Measurements from ENCODE around the gene LRRIQ3. TPM values are rescaled to one million over a fixed set of nuclear protein-coding genes. Genes with fewer than 3 reads are reported as not detected.

Gene LRRIQ3
- total and polyA plus RNA-seq, 5 experiments from 2014 or later = 1.6 to 4.1 (median 2.0) TPM

DNA sequence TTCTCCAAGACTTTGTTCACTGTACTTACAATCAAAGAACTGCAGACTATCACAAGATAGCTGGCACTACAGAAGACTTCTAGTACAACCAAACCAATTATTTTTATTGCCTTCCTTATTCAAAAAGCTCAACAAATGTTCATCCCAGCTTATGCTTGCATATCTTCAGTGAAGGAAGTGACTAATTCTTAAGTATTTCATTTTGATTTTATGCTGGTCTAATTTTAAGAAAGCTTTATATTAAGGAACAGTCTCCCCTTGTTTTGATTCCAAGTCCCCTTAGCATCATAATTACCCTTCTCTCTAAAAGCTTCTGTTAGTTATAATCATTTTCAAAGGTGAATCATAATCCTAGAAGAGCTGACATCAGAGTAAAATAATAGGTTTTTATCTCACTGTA is 132.9 kb downstream of the LRRIQ3 start:
- no peak for ATAC-seq
- peaks cover 0 to 1% (median 0%) of the 10 kb centered on the region in 5 donors for H3K27me3 Mint-ChIP-seq
- H3K36me3 Mint-ChIP-seq = no peaks in the 10 kb centered on the region
- H3K9me3 Mint-ChIP-seq = peaks cover 0 to 13% (median 6%) of the 10 kb centered on the region in 9 donors
- H3K4me1 Mint-ChIP-seq = no peaks in the 10 kb centered on the region
- DNase-seq = no peak
- POLR2A ChIA-PET = no interaction called here
- H3K4me3 Mint-ChIP-seq = no peak overlapping the region
- H3K27ac Mint-ChIP-seq = no peak overlapping the region

DNA sequence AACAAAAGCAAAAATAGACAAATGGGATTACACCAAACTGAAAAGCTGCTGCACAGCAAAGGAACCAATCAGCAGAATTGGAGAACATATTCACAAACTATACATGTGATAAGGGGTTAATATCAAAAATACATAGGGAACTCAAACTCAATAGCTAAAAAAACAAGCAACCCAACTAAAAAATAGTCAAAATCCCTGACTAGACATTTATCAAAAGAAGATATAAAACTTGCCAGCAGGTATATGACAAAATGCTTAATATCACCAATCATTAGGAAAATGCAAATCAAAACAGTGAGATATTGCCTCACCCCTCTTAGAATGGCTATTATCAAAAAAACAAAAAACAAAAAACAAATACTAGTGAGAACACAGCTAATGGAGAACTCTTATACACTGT is 140.3 kb downstream of the LRRIQ3 start:
- ATAC-seq = no peak
- DNase-seq = no peak
- H3K27ac Mint-ChIP-seq = no peak overlapping the region
- H3K27me3 Mint-ChIP-seq = peaks cover 0 to 1% (median 0%) of the 10 kb centered on the region in 5 donors
- no peaks in the 10 kb centered on the region for H3K36me3 Mint-ChIP-seq
- POLR2A ChIA-PET = no interaction called here
- H3K9me3 Mint-ChIP-seq = peaks cover 0 to 14% (median 4%) of the 10 kb centered on the region in 9 donors
- no peaks in the 10 kb centered on the region for H3K4me1 Mint-ChIP-seq
- no peak overlapping the region for H3K4me3 Mint-ChIP-seq

- DNase-seq = no peak
- no peaks in the 10 kb centered on the region for H3K27me3 Mint-ChIP-seq
- no peaks in the 10 kb centered on the region for H3K4me1 Mint-ChIP-seq
- ATAC-seq = no peak
- H3K27ac Mint-ChIP-seq = no peak overlapping the region
- POLR2A ChIA-PET = no interaction called here
- peaks cover 0 to 10% (median under 1%) of the 10 kb centered on the region in 9 donors for H3K9me3 Mint-ChIP-seq
- no peaks in the 10 kb centered on the region for H3K36me3 Mint-ChIP-seq
- no peak overlapping the region for H3K4me3 Mint-ChIP-seq
These were observed 144.6 kb downstream of the LRRIQ3 start for GRCh38 chr1:74053407-74053806.

- ATAC-seq = no peak
- POLR2A ChIA-PET = no interaction called here
- no peak overlapping the region for H3K27ac Mint-ChIP-seq
- H3K4me1 Mint-ChIP-seq = no peaks in the 10 kb centered on the region
- no peak overlapping the region for H3K4me3 Mint-ChIP-seq
- no peaks in the 10 kb centered on the region for H3K36me3 Mint-ChIP-seq
- H3K9me3 Mint-ChIP-seq = peaks cover 0 to 29% (median 12%) of the 10 kb centered on the region in 9 donors
- no peak for DNase-seq
- H3K27me3 Mint-ChIP-seq = no peaks in the 10 kb centered on the region
These were observed 147.6 kb downstream of the LRRIQ3 start for GRCh38 chr1:74050386-74050785.

GRCh38 chr1:74038042-74038441 is 159.9 kb downstream of the LRRIQ3 start:
- Mint-ChIP-seq H3K4me1 (no peaks in the 10 kb centered on the region), H3K9me3 (peaks cover 4 to 31% (median 18%) of the 10 kb centered on the region in 9 donors), H3K27ac (no peak overlapping the region), H3K36me3 (no peaks in the 10 kb centered on the region), H3K4me3 (no peak overlapping the region), H3K27me3 (peaks cover 0 to 1% (median 0%) of the 10 kb centered on the region in 5 donors)
- POLR2A ChIA-PET = no interaction called here
- DNase-seq (no peak), ATAC-seq (no peak)

DNA sequence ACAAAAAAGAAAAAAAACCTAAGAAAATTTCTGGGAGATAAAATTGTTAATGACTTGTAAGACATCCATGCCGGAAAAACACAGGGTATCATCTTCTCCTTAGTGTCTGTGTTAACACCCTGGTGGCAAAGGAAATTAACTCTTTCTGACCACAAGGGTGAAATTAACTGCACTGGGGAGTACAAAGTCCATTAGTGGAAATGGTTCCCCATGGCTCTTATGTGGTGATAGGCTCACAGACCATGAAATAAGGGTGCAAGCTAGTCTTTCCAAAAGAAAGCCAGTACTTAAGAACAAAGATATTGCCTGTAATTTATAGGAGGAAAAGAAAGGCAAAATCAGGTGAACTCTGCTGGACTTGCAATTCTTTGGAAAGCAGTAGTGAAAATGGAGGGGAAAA is 185.4 kb downstream of the LRRIQ3 start:
- POLR2A ChIA-PET = no interaction called here
- H3K9me3 Mint-ChIP-seq = peaks cover 0 to 2% (median 0%) of the 10 kb centered on the region in 9 donors
- ATAC-seq = no peak

GRCh38 chr1:74011736-74012135 is 186.2 kb downstream of the LRRIQ3 start:
- no peaks in the 10 kb centered on the region for H3K36me3 Mint-ChIP-seq
- ATAC-seq (no peak), DNase-seq (no peak)
- H3K9me3 Mint-ChIP-seq = peaks cover 0 to 2% (median 0%) of the 10 kb centered on the region in 9 donors
- H3K4me3 Mint-ChIP-seq = no peak overlapping the region
- no peak overlapping the region for H3K27ac Mint-ChIP-seq
- POLR2A ChIA-PET = no interaction called here
- H3K27me3 Mint-ChIP-seq = peaks cover 0 to 7% (median 2%) of the 10 kb centered on the region in 5 donors
- H3K4me1 Mint-ChIP-seq = peaks cover 0 to 8% (median 4%) of the 10 kb centered on the region in 4 donors

More for the DNA sequence above, 185.4 kb downstream of the LRRIQ3 start:
- Mint-ChIP-seq H3K27ac (no peak overlapping the region), H3K4me1 (peaks cover 0 to 8% (median 4%) of the 10 kb centered on the region in 4 donors), H3K27me3 (peaks cover 0 to 7% (median 2%) of the 10 kb centered on the region in 5 donors), H3K4me3 (no peak overlapping the region), H3K36me3 (no peaks in the 10 kb centered on the region)
- DNase-seq = no peak

- ATAC-seq (no peak), DNase-seq (peak in 2 of 10 donors; percentile 2)
- POLR2A ChIA-PET = no interaction called here
- Mint-ChIP-seq H3K4me3 (peak overlapping the region; percentile 36 to 81 (median 68)), H3K27me3 (peaks cover 0 to 6% (median 0%) of the 10 kb centered on the region in 5 donors), H3K9me3 (no peaks in the 10 kb centered on the region), H3K4me1 (peaks cover 0 to 8% (median 4%) of the 10 kb centered on the region in 4 donors), H3K36me3 (no peaks in the 10 kb centered on the region), H3K27ac (peak overlapping the region in 4 of 10 donors; percentile 7 to 71 (median 28))
These were observed 187.8 kb downstream of the LRRIQ3 start for GRCh38 chr1:74010206-74010605.

GRCh38 chr1:74005533-74005932 is 192.4 kb downstream of the LRRIQ3 start:
- no peaks in the 10 kb centered on the region for H3K9me3 Mint-ChIP-seq
- POLR2A ChIA-PET = no interaction called here
- H3K4me3 Mint-ChIP-seq = no peak overlapping the region
- no peak for ATAC-seq
- no peaks in the 10 kb centered on the region for H3K36me3 Mint-ChIP-seq
- peaks cover 0 to 2% (median 0%) of the 10 kb centered on the region in 5 donors for H3K27me3 Mint-ChIP-seq
- DNase-seq = no peak
- H3K4me1 Mint-ChIP-seq = peaks cover 0 to 6% (median 4%) of the 10 kb centered on the region in 4 donors
- H3K27ac Mint-ChIP-seq = no peak overlapping the region

DNA sequence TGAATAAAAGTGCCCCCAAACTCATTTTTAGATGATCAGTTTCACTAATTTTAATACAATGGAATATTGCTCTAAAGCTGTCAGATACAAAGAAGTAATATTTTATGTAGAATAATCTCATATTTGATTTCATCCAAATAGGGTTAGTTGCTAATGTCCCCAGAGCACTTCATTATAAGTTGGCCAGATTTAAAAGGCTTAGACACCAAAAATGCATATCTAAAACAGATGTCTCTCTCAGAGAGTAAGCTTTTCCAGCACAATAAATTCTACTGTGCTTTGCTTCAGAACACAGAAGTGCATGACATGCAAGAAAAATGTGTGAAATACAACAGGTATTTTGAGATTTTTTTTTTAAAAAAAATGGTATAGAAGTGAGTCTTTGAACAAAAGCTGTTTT is 194.2 kb downstream of the LRRIQ3 start:
- H3K9me3 Mint-ChIP-seq = no peaks in the 10 kb centered on the region
- POLR2A ChIA-PET = no interaction called here
- H3K27ac Mint-ChIP-seq = no peak overlapping the region
- H3K27me3 Mint-ChIP-seq = no peaks in the 10 kb centered on the region
- H3K4me1 Mint-ChIP-seq = no peaks in the 10 kb centered on the region
- no peak for DNase-seq
- H3K4me3 Mint-ChIP-seq = no peak overlapping the region
- no peak for ATAC-seq
- no peaks in the 10 kb centered on the region for H3K36me3 Mint-ChIP-seq

GRCh38 chr1:73998348-73998959 is 199.5 kb downstream of the LRRIQ3 start:
- H3K27me3 Mint-ChIP-seq = peaks cover 0 to 3% (median 0%) of the 10 kb centered on the region in 5 donors
- no peak overlapping the region for H3K4me3 Mint-ChIP-seq
- H3K9me3 Mint-ChIP-seq = no peaks in the 10 kb centered on the region
- DNase-seq (peak in 2 of 10 donors; percentile 3 to 9), ATAC-seq (no peak)
- H3K27ac Mint-ChIP-seq = no peak overlapping the region
- H3K36me3 Mint-ChIP-seq = no peaks in the 10 kb centered on the region
- POLR2A ChIA-PET = no interaction called here
- no peaks in the 10 kb centered on the region for H3K4me1 Mint-ChIP-seq

DNA sequence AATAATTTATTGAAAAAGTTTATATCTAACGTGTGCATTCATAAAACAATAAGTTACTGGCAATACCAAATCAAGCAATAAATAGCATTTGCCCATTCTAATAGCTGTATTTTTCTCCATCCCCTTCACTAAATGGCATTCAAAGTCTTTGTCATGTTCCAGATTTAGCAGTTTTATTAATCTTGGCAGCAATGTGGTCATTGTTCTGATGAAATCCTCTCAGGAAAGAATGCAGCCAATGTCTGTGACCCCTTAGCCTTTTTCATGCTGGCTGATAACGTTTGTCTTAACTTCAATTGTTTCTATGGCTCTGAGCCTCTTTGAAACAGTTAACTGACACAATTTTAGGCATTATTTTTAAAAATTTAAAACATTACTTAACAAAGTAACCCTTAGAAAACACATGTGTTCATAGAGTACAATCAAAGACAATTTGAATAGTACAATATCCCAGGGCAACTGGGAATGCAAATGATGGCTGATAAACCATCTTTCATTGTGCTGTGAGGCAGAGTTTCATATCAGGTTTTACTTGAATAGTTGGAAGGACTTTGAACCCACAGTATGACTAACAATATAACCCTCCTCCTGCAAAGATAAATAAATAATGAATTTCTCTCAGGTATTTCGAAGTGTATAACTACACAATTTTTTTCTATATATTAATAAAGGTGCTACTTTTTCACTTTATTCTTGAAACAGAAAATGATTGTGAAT is 217.5 kb downstream of the LRRIQ3 start:
- POLR2A ChIA-PET = no interaction called here
- Mint-ChIP-seq H3K9me3 (peaks cover 0 to 22% (median 0%) of the 10 kb centered on the region in 9 donors), H3K4me3 (no peak overlapping the region), H3K27ac (no peak overlapping the region), H3K27me3 (peaks cover 0 to 8% (median 2%) of the 10 kb centered on the region in 5 donors), H3K36me3 (no peaks in the 10 kb centered on the region), H3K4me1 (no peaks in the 10 kb centered on the region)
- no peak for ATAC-seq
- DNase-seq = no peak

GRCh38 chr1:73979684-73980083 is 218.3 kb downstream of the LRRIQ3 start:
- ATAC-seq (no peak), DNase-seq (no peak)
- POLR2A ChIA-PET = no interaction called here
- H3K4me1 Mint-ChIP-seq = no peaks in the 10 kb centered on the region
- no peaks in the 10 kb centered on the region for H3K36me3 Mint-ChIP-seq
- no peak overlapping the region for H3K4me3 Mint-ChIP-seq
- H3K9me3 Mint-ChIP-seq = peaks cover 0 to 22% (median 0%) of the 10 kb centered on the region in 9 donors
- H3K27me3 Mint-ChIP-seq = peaks cover 0 to 3% (median 2%) of the 10 kb centered on the region in 5 donors
- no peak overlapping the region for H3K27ac Mint-ChIP-seq

Measured in naive thymus-derived CD8-positive, alpha-beta T cell (primary cell).